Kidney epithelial cell (primary cell): ENCODE results near the gene NEMF. TPM values are rescaled to one million over a fixed set of nuclear protein-coding genes. Genes with fewer than 3 reads are reported as not detected.
"Not testable (repeated sequence)": the region's sequence is repeated elsewhere in the genome, so short reads cannot be mapped to it uniquely, and the experiment has no call there.

Experiments
- DNase-seq: peaks from one replicate; pipeline ENCODE4 v3.0.0-alpha.2; 2010; ENCODE audit warnings: low read depth
- H3K27me3 ChIP-seq: 2 replicates; pipeline ENCODE4 v1.6.0; 2011; ENCODE audit warnings: low read length; ENCODE audit not compliant: control insufficient read depth, insufficient read depth
- H3K36me3 ChIP-seq: 2 replicates; pipeline ENCODE4 v1.5.1; 2011; ENCODE audit warnings: low read length; ENCODE audit not compliant: control insufficient read depth, insufficient read depth
- H3K4me3 ChIP-seq: 2 replicates; pipeline ENCODE4 v1.5.1; 2011; ENCODE audit warnings: low read depth, mild to moderate bottlenecking, control low read depth, low read length
- total RNA-seq: library from RNA; depleted of rRNA; stranded (reverse); fragments of >200 nt; gene quantifications from 2 replicates; pipeline ENCODE4 v1.2.3, GENCODE V29; 2015
- TF ChIP-seq, protein P1 (sequence below): IDR thresholded peaks from 2 replicates; pipeline ENCODE4 v1.5.1; 2011; ENCODE audit warnings: mild to moderate bottlenecking, moderate library complexity, low read length, control low read depth, inconsistent platforms; ENCODE audit not compliant: insufficient read depth, poor library complexity, severe bottlenecking

The NEMF gene
- total RNA-seq, 1 donor from 2014 or later = 34.3 TPM

GRCh38 chr14:49876563-49877127 lies 24.1 kb upstream of the NEMF start:
- H3K36me3 ChIP-seq = no peaks in the 10 kb centered on the region
- no peak overlapping the region for H3K4me3 ChIP-seq
- no peaks in the 10 kb centered on the region for H3K27me3 ChIP-seq
- TF ChIP-seq, protein P1, sequence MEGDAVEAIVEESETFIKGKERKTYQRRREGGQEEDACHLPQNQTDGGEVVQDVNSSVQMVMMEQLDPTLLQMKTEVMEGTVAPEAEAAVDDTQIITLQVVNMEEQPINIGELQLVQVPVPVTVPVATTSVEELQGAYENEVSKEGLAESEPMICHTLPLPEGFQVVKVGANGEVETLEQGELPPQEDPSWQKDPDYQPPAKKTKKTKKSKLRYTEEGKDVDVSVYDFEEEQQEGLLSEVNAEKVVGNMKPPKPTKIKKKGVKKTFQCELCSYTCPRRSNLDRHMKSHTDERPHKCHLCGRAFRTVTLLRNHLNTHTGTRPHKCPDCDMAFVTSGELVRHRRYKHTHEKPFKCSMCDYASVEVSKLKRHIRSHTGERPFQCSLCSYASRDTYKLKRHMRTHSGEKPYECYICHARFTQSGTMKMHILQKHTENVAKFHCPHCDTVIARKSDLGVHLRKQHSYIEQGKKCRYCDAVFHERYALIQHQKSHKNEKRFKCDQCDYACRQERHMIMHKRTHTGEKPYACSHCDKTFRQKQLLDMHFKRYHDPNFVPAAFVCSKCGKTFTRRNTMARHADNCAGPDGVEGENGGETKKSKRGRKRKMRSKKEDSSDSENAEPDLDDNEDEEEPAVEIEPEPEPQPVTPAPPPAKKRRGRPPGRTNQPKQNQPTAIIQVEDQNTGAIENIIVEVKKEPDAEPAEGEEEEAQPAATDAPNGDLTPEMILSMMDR = no peak
- DNase-seq = no peak

DNA sequence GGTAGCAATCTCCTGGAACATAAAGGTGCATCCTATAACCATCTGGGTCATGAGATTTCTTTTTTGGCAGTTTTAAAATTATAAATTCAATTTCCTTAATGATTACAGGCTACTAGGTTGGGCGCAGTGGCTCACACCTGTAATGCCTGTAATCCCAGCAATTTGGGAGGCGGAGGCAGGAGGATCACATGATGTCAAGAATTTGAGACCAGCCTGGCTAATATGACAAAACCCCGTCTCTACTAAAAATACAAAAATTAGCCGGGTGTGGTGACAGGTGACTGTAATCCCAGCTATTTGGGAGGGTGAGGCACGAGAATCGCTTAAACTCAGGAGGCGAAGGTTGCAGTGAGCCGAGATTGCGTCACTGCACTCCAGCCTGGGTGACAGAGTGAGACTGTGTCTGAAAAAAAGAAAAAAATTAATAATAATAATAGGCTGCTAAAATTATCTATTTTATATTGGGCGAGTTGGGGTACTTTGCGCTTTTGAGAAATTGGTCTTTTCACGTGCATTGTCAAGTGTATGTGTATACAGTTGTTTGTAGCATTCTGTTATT lies 23.1 kb upstream of the NEMF start:
- Histone ChIP-seq H3K36me3 (no peaks in the 10 kb centered on the region), H3K4me3 (no peak overlapping the region), H3K27me3 (no peaks in the 10 kb centered on the region)
- no peak for DNase-seq
- TF ChIP-seq, protein P1 = no peak

GRCh38 chr14:49873548-49873947 lies 21.0 kb upstream of the NEMF start:
- not testable (repeated sequence) for H3K27me3 ChIP-seq, DNase-seq, H3K4me3 ChIP-seq, H3K36me3 ChIP-seq

GRCh38 chr14:49870908-49871307 lies 18.3 kb upstream of the NEMF start:
- Histone ChIP-seq H3K4me3 (no peak overlapping the region), H3K27me3 (no peaks in the 10 kb centered on the region), H3K36me3 (no peaks in the 10 kb centered on the region)
- TF ChIP-seq, protein P1 = no peak
- DNase-seq = no peak

DNA sequence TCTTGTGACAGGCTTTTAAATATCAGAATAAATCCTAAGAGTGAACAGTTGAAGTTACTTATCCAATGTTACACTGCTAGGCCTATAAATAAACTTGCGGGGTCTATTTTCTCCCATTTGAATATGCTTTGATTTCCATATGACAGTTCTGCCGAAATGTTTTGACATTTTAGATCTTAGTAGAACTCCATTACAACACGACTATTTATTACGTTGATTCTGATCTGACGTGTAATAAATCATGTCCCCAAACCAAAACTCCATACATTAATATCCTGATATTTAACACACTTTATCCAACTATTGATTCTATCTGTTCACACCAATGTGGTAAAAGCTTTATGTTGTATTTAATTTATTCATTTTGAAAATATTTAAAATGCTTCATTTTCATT lies 16.1 kb upstream of the NEMF start:
- no peaks in the 10 kb centered on the region for H3K27me3 ChIP-seq
- no peaks in the 10 kb centered on the region for H3K36me3 ChIP-seq
- TF ChIP-seq, protein P1 = no peak
- H3K4me3 ChIP-seq = peak overlapping the region; percentile 38
- DNase-seq = no peak

GRCh38 chr14:49867831-49868719 lies 15.5 kb upstream of the NEMF start:
- Histone ChIP-seq H3K36me3 (no peaks in the 10 kb centered on the region), H3K27me3 (no peaks in the 10 kb centered on the region), H3K4me3 (peak overlapping the region; percentile 55)
- TF ChIP-seq, protein P1 = no peak
- DNase-seq = peak; percentile 69
